SK-N-SH treated with all-trans-retinoic acid at 6 μM for 48 hours (cell line): ENCODE data around the gene CHRM2.

ENCODE experiments used
- ATAC-seq: fragments of 200-7000 bp; cut with Tn5 transposase; 3 replicates; pipeline ENCODE4 v1.9.1; 2020; ENCODE audit warnings: mild to moderate bottlenecking, moderate library complexity
- ARNTL ChIP-seq: fragments of 450-650 bp; formaldehyde crosslinking; IDR thresholded peaks from 2 replicates; pipeline ENCODE4 v1.5.0; 2020; ENCODE audit warnings: low read depth, mild to moderate bottlenecking, moderate library complexity, borderline replicate concordance
- BACH2 ChIP-seq: fragments of 250-450 bp; sonication (Bioruptor Pico); IDR thresholded peaks from 2 replicates; pipeline ENCODE4 v1.9.0; 2021; ENCODE audit warnings: mild to moderate bottlenecking, borderline replicate concordance
- CREB5 ChIP-seq: fragments of 250-450 bp; sonication (Bioruptor Pico); IDR thresholded peaks from 2 replicates; pipeline ENCODE4 v1.5.1; 2020; ENCODE audit warnings: low read depth, mild to moderate bottlenecking, moderate library complexity
- CSDC2 ChIP-seq: fragments of 250-450 bp; sonication (Bioruptor Pico); IDR thresholded peaks from 2 replicates; pipeline ENCODE4 v1.5.0; 2020; ENCODE audit warnings: mild to moderate bottlenecking, moderate library complexity
- CSRNP3 ChIP-seq: fragments of 250-450 bp; sonication (Bioruptor Pico); IDR thresholded peaks from 2 replicates; pipeline ENCODE4 v1.5.1; 2021; ENCODE audit warnings: mild to moderate bottlenecking, moderate library complexity
- ESRRG ChIP-seq: fragments of 250-450 bp; sonication (Bioruptor Pico); IDR thresholded peaks from 2 replicates; pipeline ENCODE4 v1.6.1; 2021; ENCODE audit warnings: mild to moderate bottlenecking
- GLIS3 ChIP-seq: fragments of 250-450 bp; sonication (Bioruptor Pico); IDR thresholded peaks from 2 replicates; pipeline ENCODE4 v1.5.0; 2020; ENCODE audit warnings: mild to moderate bottlenecking, moderate library complexity
- ISL1 ChIP-seq: fragments of 250-450 bp; sonication (Bioruptor Pico); IDR thresholded peaks from 2 replicates; pipeline ENCODE4 v2.1.2; 2022; ENCODE audit warnings: mild to moderate bottlenecking, moderate library complexity
- OSR1 ChIP-seq: fragments of 250-450 bp; sonication (Bioruptor Pico); IDR thresholded peaks from 2 replicates; pipeline ENCODE4 v1.8.0; 2022; ENCODE audit warnings: moderate library complexity, mild to moderate bottlenecking, inconsistent platforms
- PATZ1 ChIP-seq: fragments of 250-450 bp; sonication (Bioruptor Pico); IDR thresholded peaks from 2 replicates; pipeline ENCODE4 v1.8.0; 2020; ENCODE audit warnings: mild to moderate bottlenecking, moderate library complexity, borderline replicate concordance
- POU6F1 ChIP-seq: fragments of 250-450 bp; sonication (Bioruptor Pico); IDR thresholded peaks from 2 replicates; pipeline ENCODE4 v1.8.0; 2021; ENCODE audit warnings: low read depth, mild to moderate bottlenecking, moderate library complexity, borderline replicate concordance
- PPARA ChIP-seq: fragments of 250-450 bp; sonication (Bioruptor Pico); IDR thresholded peaks from 2 replicates; pipeline ENCODE4 v1.5.0; 2020; ENCODE audit warnings: mild to moderate bottlenecking, borderline replicate concordance
- TCF4 ChIP-seq: fragments of 250-450 bp; sonication (Bioruptor Pico); IDR thresholded peaks from 2 replicates; pipeline ENCODE4 v1.8.0; 2021; ENCODE audit warnings: mild to moderate bottlenecking, moderate library complexity, borderline replicate concordance
- TOX ChIP-seq: fragments of 250-450 bp; sonication (Bioruptor Pico); IDR thresholded peaks from 2 replicates; pipeline ENCODE4 v1.8.0; 2021; ENCODE audit warnings: mild to moderate bottlenecking, moderate library complexity, borderline replicate concordance
- TSHZ2 ChIP-seq: fragments of 250-450 bp; sonication (Bioruptor Pico); IDR thresholded peaks from 2 replicates; pipeline ENCODE4 v1.5.0; 2020; ENCODE audit warnings: mild to moderate bottlenecking, moderate library complexity
- ZC3H10 ChIP-seq: fragments of 250-450 bp; sonication (Bioruptor Pico); IDR thresholded peaks from 2 replicates; pipeline ENCODE4 v1.5.1; 2021; ENCODE audit warnings: mild to moderate bottlenecking, moderate library complexity
- ZFP3 ChIP-seq: fragments of 250-450 bp; sonication (Bioruptor Pico); IDR thresholded peaks from 2 replicates; pipeline ENCODE4 v1.5.0; 2020; ENCODE audit warnings: mild to moderate bottlenecking, moderate library complexity
- ZFP30 ChIP-seq: fragments of 450-650 bp; formaldehyde crosslinking; IDR thresholded peaks from 2 replicates; pipeline ENCODE4 v1.5.0; 2022; ENCODE audit warnings: mild to moderate bottlenecking, moderate library complexity
- ZNF565 ChIP-seq: fragments of 450-650 bp; formaldehyde crosslinking; conservative IDR thresholded peaks from 2 replicates; pipeline ENCODE4 v1.5.0; 2020; ENCODE audit warnings: low read depth, mild to moderate bottlenecking, moderate library complexity
- ZNF70 ChIP-seq: fragments of 450-650 bp; formaldehyde crosslinking; IDR thresholded peaks from 2 replicates; pipeline ENCODE4 v1.5.0; 2020; ENCODE audit warnings: mild to moderate bottlenecking, moderate library complexity
- ZNF8 ChIP-seq: fragments of 450-650 bp; formaldehyde crosslinking; IDR thresholded peaks from 2 replicates; pipeline ENCODE4 v1.5.0; 2020; ENCODE audit warnings: mild to moderate bottlenecking, moderate library complexity

CHRM2 gene

GRCh38 chr7:136865236-136865635 is 3.2 kb upstream of the CHRM2 start:
- ATAC-seq = no peak

GRCh38 chr7:136865777-136866176 is 2.7 kb upstream of the CHRM2 start:
- no peak for ATAC-seq
- no peak for TF ChIP-seq ZNF70 (CRISPR knock-in tag)
- TF ChIP-seq ZNF8 (CRISPR knock-in tag) = no peak
- no peak for TF ChIP-seq CSDC2 (CRISPR knock-in tag)
- TF ChIP-seq ISL1 (CRISPR knock-in tag) = no peak
- no peak for TF ChIP-seq CREB5
- TF ChIP-seq TSHZ2 = no peak
- TF ChIP-seq CSRNP3 (CRISPR knock-in tag) = no peak
- no peak for TF ChIP-seq PPARA (CRISPR knock-in tag)
- TF ChIP-seq OSR1 (CRISPR knock-in tag) = no peak

More at GRCh38 chr7:136865236-136865635, 3.2 kb upstream of the CHRM2 start:
- no peak for TF ChIP-seq ZC3H10 (CRISPR knock-in tag)
- TF ChIP-seq TOX (CRISPR knock-in tag) = no peak
- TF ChIP-seq OSR1 (CRISPR knock-in tag) = no peak
- no peak for TF ChIP-seq ARNTL (CRISPR knock-in tag)
- TF ChIP-seq CREB5 = no peak
- TF ChIP-seq TCF4 (CRISPR knock-in tag) = no peak
- TF ChIP-seq PATZ1 (CRISPR knock-in tag) = no peak
- no peak for TF ChIP-seq ZNF70 (CRISPR knock-in tag)
- no peak for TF ChIP-seq ZNF565 (CRISPR knock-in tag)
- TF ChIP-seq GLIS3 (CRISPR knock-in tag) = no peak
- no peak for TF ChIP-seq PPARA (CRISPR knock-in tag)
- TF ChIP-seq TSHZ2 = no peak
- no peak for TF ChIP-seq ESRRG (CRISPR knock-in tag)
- TF ChIP-seq ZNF8 (CRISPR knock-in tag) = no peak
- no peak for TF ChIP-seq ZFP30
- TF ChIP-seq ZFP3 (CRISPR knock-in tag) = no peak
- TF ChIP-seq POU6F1 = no peak
- TF ChIP-seq BACH2 = no peak
- TF ChIP-seq ISL1 (CRISPR knock-in tag) = no peak
- TF ChIP-seq CSDC2 (CRISPR knock-in tag) = no peak
